CD4-positive, CD25-positive, alpha-beta regulatory T cell (primary cell): ENCODE measurements around the gene OR6A2. TPM values are rescaled to one million over a fixed set of nuclear protein-coding genes. Genes with fewer than 3 reads are reported as not detected.
A peak's percentile ranks its signal among the peaks of the same experiment; 100 is the strongest.

Experiments used
- ATAC-seq, 2 donors: fragments of 150-1000 bp; cut with Tn5 transposase; one replicate each; pipeline ENCODE4 v1.10.0; 2021; ENCODE audit warnings: low read depth in 2 of 2, moderate number of reproducible peaks in 2 of 2, moderate library complexity in 1 of 2
- DNase-seq, 3 donors: peaks; one replicate each; pipeline versions ENCODE4 v3.0.0 to v3.0.0-alpha.2; 2012 to 2022; ENCODE audit warnings: mixed read lengths in 1 of 3
- H3K27ac ChIP-seq: one replicate; pipeline ENCODE4 v1.7.0; 2013; ENCODE audit warnings: mild to moderate bottlenecking, low read length; ENCODE audit not compliant: insufficient read depth, poor library complexity, severe bottlenecking
- H3K27me3 ChIP-seq: one replicate; pipeline ENCODE4 v1.7.0; 2013; ENCODE audit warnings: low read length; ENCODE audit not compliant: control insufficient read depth, insufficient read depth
- H3K36me3 ChIP-seq: one replicate; pipeline ENCODE4 v1.7.0; 2013; ENCODE audit warnings: mild to moderate bottlenecking, low read length, moderate library complexity; ENCODE audit not compliant: control insufficient read depth, insufficient read depth
- H3K4me1 ChIP-seq: 2 replicates; pipeline ENCODE4 v1.7.0; 2013; ENCODE audit warnings: mild to moderate bottlenecking, low read length; ENCODE audit not compliant: insufficient read depth, control insufficient read depth, poor library complexity, severe bottlenecking
- H3K4me3 ChIP-seq: one replicate; pipeline ENCODE4 v1.7.0; 2013; ENCODE audit warnings: low read depth, mild to moderate bottlenecking, low read length, moderate library complexity
- H3K9me3 ChIP-seq, 2 experiments: 1 replicate in 1 of 2; 2 replicates in 1 of 2; pipeline ENCODE4 v1.7.0; 2013; ENCODE audit warnings: low read length in 2 of 2, mild to moderate bottlenecking in 1 of 2, moderate library complexity in 1 of 2; ENCODE audit not compliant: control insufficient read depth in 2 of 2
- H3K27ac Mint-ChIP-seq, 3 donors: one replicate each; pipeline ENCODE4 v1.8.0; 2020 to 2022; ENCODE audit warnings: mild to moderate bottlenecking in 3 of 3, mixed read lengths in 3 of 3, moderate library complexity in 2 of 3
- H3K27me3 Mint-ChIP-seq: one replicate; pipeline ENCODE4 v1.8.0; 2022; ENCODE audit warnings: mild to moderate bottlenecking, mixed read lengths
- H3K36me3 Mint-ChIP-seq: one replicate; pipeline ENCODE4 v1.8.0; 2020; ENCODE audit warnings: mixed read lengths
- H3K4me1 Mint-ChIP-seq, 4 donors: one replicate each; pipeline ENCODE4 v1.8.0; 2020 to 2022; ENCODE audit warnings: mixed read lengths in 4 of 4, mild to moderate bottlenecking in 1 of 4
- H3K4me3 Mint-ChIP-seq, 4 donors: one replicate each; pipeline ENCODE4 v1.8.0; 2020 to 2022; ENCODE audit warnings: mild to moderate bottlenecking in 4 of 4, mixed read lengths in 4 of 4, moderate library complexity in 3 of 4
- H3K9me3 Mint-ChIP-seq, 7 donors: one replicate each; pipeline ENCODE4 v1.8.0; 2020 to 2022; ENCODE audit warnings: mixed read lengths in 7 of 7, mild to moderate bottlenecking in 3 of 7, moderate library complexity in 2 of 7
- polyA plus RNA-seq, 4 donors: library from polyadenylated mRNA; unstranded; fragments of 300-500 nt; fragmentation: Illumina TruSeq; gene quantifications; one replicate each; pipeline ENCODE4 v1.2.3, GENCODE V29; 2021
- total RNA-seq: library from RNA; stranded (reverse); gene quantifications from one replicate; pipeline ENCODE4 v1.2.3, GENCODE V29; 2022

The OR6A2 gene
- total and polyA plus RNA-seq, 5 donors from 2014 or later, result not detected

DNA sequence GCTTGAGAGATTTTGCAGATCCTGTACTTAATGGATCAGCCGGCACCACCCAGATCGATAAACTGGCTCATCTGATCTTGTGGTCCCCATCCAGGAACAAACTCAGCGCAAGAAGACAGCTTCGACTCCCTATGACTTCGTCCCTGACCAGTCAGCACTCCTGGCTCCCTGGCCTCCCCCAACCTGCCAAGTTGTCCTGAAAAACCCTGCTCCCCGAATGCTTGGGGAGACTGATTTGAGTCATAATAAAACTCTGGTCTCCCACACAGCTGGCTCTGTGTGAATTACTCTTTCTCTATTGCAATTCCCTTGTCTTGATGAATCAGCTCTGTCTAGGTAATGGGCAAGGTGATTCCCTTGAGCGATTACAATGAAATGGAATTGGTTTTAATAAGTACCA is 57.2 kb downstream of the OR6A2 start:
- Histone ChIP-seq H3K27me3 (no peaks in the 10 kb centered on the region), H3K36me3 (peaks cover 18% of the 10 kb centered on the region), H3K27ac (peak overlapping the region; percentile 93), H3K9me3 (no peaks in the 10 kb centered on the region), H3K4me3 (peak overlapping the region; percentile 99), H3K4me1 (peaks cover 78% of the 10 kb centered on the region)
- ATAC-seq, result no peak
- peak overlapping the region in 1 of 3 donors; percentile 92 for H3K27ac Mint-ChIP-seq
- no peak overlapping the region for H3K4me3 Mint-ChIP-seq
- H3K36me3 Mint-ChIP-seq, result peaks cover 25% of the 10 kb centered on the region
- no peaks in the 10 kb centered on the region for H3K27me3 Mint-ChIP-seq
- H3K4me1 Mint-ChIP-seq, result peaks cover 20 to 57% (median 44%) of the 10 kb centered on the region in 4 donors
- no peaks in the 10 kb centered on the region for H3K9me3 Mint-ChIP-seq
- no peak for DNase-seq

Other genes with a start within 250 kb of the OR6A2 start
- gene RRP8, start 196.1 kb downstream of the OR6A2 start, total RNA-seq, result 21.0 TPM
- 10 to 100 TPM; 22.5 to 30.9 (median 25.7) TPM for gene RRP8, start 196.1 kb downstream of the OR6A2 start, polyA plus RNA-seq
- gene ILK, start 195.9 kb downstream of the OR6A2 start, total RNA-seq, result 62.9 TPM
- 100 to 1,000 TPM in 2 of 4 donors, 10 to 100 TPM in 2; 92.8 to 141 (median 115) TPM for gene ILK, start 195.9 kb downstream of the OR6A2 start, polyA plus RNA-seq
- 125 TPM for gene TAF10, start 187.5 kb downstream of the OR6A2 start, total RNA-seq
- gene TAF10, start 187.5 kb downstream of the OR6A2 start, polyA plus RNA-seq, result 100 to 1,000 TPM; 254 to 386 (median 265) TPM
- 100 TPM for gene TPP1, start 180.3 kb downstream of the OR6A2 start, total RNA-seq
- gene TPP1, start 180.3 kb downstream of the OR6A2 start, polyA plus RNA-seq, result 100 to 1,000 TPM; 135 to 165 (median 137) TPM
- 2.4 TPM for gene DCHS1, start 143.9 kb downstream of the OR6A2 start, total RNA-seq
- gene DCHS1, start 143.9 kb downstream of the OR6A2 start, polyA plus RNA-seq, result 1 to 10 TPM in 2 of 4 donors, under 1 TPM in 2; 0.49 to 1.6 (median 1.0) TPM
- 10.0 TPM for gene MRPL17, start 116.3 kb downstream of the OR6A2 start, total RNA-seq
- gene MRPL17, start 116.3 kb downstream of the OR6A2 start, polyA plus RNA-seq, result 10 to 100 TPM; 18.5 to 35.5 (median 25.1) TPM
- not detected for gene OR2AG2, start 27.7 kb downstream of the OR6A2 start, total RNA-seq
- gene OR2AG2, start 27.7 kb downstream of the OR6A2 start, polyA plus RNA-seq, result not detected
- not detected for gene OR2AG1, start 16.7 kb downstream of the OR6A2 start, total RNA-seq
- not detected for gene OR2AG1, start 16.7 kb downstream of the OR6A2 start, polyA plus RNA-seq
- not detected for gene OR10A5, start 46.0 kb upstream of the OR6A2 start, total RNA-seq
- not detected for gene OR10A5, start 46.0 kb upstream of the OR6A2 start, polyA plus RNA-seq
- gene OR10A2, start 63.4 kb upstream of the OR6A2 start, total RNA-seq, result not detected
- not detected for gene OR10A2, start 63.4 kb upstream of the OR6A2 start, polyA plus RNA-seq
- not detected for gene OR10A4, start 76.9 kb upstream of the OR6A2 start, total RNA-seq
- gene OR10A4, start 76.9 kb upstream of the OR6A2 start, polyA plus RNA-seq, result not detected
- gene OR2D2, start 92.8 kb upstream of the OR6A2 start, total RNA-seq, result not detected
- not detected for gene OR2D2, start 92.8 kb upstream of the OR6A2 start, polyA plus RNA-seq
- gene OR2D3, start 121.3 kb upstream of the OR6A2 start, total RNA-seq, result not detected
- gene OR2D3, start 121.3 kb upstream of the OR6A2 start, polyA plus RNA-seq, result not detected
- 0.15 TPM for gene ZNF215, start 126.7 kb upstream of the OR6A2 start, total RNA-seq
- under 1 TPM in 1 of 4 donors, not detected in 3; 0.23 TPM for gene ZNF215, start 126.7 kb upstream of the OR6A2 start, polyA plus RNA-seq
- gene ZNF214, start 220.7 kb upstream of the OR6A2 start, total RNA-seq, result not detected
- not detected for gene ZNF214, start 220.7 kb upstream of the OR6A2 start, polyA plus RNA-seq
- gene NLRP14, start 220.8 kb upstream of the OR6A2 start, total RNA-seq, result not detected
- gene NLRP14, start 220.8 kb upstream of the OR6A2 start, polyA plus RNA-seq, result not detected